Measurements from ENCODE around the gene LSM5. TPM values are rescaled to one million over a fixed set of nuclear protein-coding genes. Genes with fewer than 3 reads are reported as not detected.
A peak's percentile ranks its signal among the peaks of the same experiment; 100 is the strongest.

The LSM5 gene
- total RNA-seq, 1 experiment from 2014 or later: 108 TPM

DNA sequence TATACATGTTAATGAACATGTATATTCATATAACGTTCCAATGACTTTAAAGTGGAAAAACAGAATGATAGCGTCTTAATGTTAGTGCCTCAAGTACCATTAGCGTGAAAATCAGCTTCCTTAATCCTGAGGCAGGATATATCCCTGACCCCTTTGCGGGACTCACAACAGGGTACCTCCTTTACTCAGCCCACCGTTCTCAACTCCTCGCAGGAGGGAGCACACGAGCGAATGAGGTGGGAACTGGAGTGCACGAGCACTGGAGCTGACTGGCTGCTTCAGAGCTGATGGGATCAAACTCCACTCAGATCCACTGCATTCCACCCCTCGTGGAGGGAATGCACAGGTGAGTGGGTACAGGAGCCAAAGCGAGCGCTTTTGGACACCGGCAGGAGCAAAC lies 41.2 kb upstream of the LSM5 start:
- Histone ChIP-seq H3K9ac (ENCODE audit: extremely low read depth, insufficient read length, low read length) (no peak overlapping the region), H3K9me3 (ENCODE audit: control insufficient read depth, low read depth, low read length) (no peaks in the 10 kb centered on the region), H4K20me1 (ENCODE audit: control insufficient read depth, insufficient read depth, insufficient read length) (no peaks in the 10 kb centered on the region), H3K79me2 (ENCODE audit: insufficient read depth, low read length) (no peaks in the 10 kb centered on the region; the same call in 1 of the 2 replicates), H3K4me2 (ENCODE audit: insufficient read depth, insufficient read length, low read length) (no peak overlapping the region), H2BK5ac (ENCODE audit: insufficient read length, low read length) (no peak overlapping the region), H3K18ac (ENCODE audit: insufficient read length, low read depth, low read length) (no peak overlapping the region), H3K14ac (ENCODE audit: insufficient read depth, low read length) (no peak overlapping the region), H3T11ph (ENCODE audit: low read length) (no peak overlapping the region), H2BK12ac (ENCODE audit: insufficient read length, low read depth, low read length) (no peak overlapping the region), H4K8ac (replicated peaks; ENCODE audit: insufficient read length, low read depth, low read length) (no peak overlapping the region), H3K56ac (ENCODE audit: insufficient read length, low read depth, low read length) (no peak overlapping the region), H2AFZ (ENCODE audit: low read length) (no peak overlapping the region), H2BK20ac (ENCODE audit: low read depth, low read length, poor library complexity, severe bottlenecking) (no peak overlapping the region), H3K27me3 (ENCODE audit: insufficient read depth, low read length) (no peaks in the 10 kb centered on the region), H2AK5ac (ENCODE audit: insufficient read length, low read length) (no peak overlapping the region), H3K4ac (ENCODE audit: low read depth, low read length) (no peak overlapping the region), H3K23ac (ENCODE audit: insufficient read length, low read depth, low read length) (no peak overlapping the region), H4K91ac (ENCODE audit: insufficient read length, low read depth, low read length) (no peak overlapping the region), H3K4me1 (ENCODE audit: insufficient read depth, low read length) (peaks cover 12% of the 10 kb centered on the region; the same call in 1 of the 2 replicates), H4K5ac (ENCODE audit: insufficient read length, low read depth, low read length) (no peak overlapping the region), H3K23me2 (ENCODE audit: insufficient read length, low read depth, low read length, poor library complexity, severe bottlenecking) (no peaks in the 10 kb centered on the region), H2BK120ac (ENCODE audit: low read depth, low read length, poor library complexity, severe bottlenecking) (no peak overlapping the region), H2BK15ac (ENCODE audit: low read depth, low read length) (no peak overlapping the region), H3K27ac (ENCODE audit: insufficient read length, low read depth, low read length) (no peak overlapping the region), H3K79me1 (ENCODE audit: insufficient read depth, low read depth, low read length, poor library complexity, severe bottlenecking) (peaks cover 3% of the 10 kb centered on the region)
- no peak for DNase-seq
- Mint-ChIP-seq H3K9me3 (no peaks in the 10 kb centered on the region), H3K36me3 (ENCODE audit: insufficient read depth in 1 of 3, low read depth in 3 of 3) (peaks cover 0 to 1% (median 0%) of the 10 kb centered on the region in 3 experiments; a peak in 4 of 7 replicates), H3K27me3 (ENCODE audit: low read depth) (no peaks in the 10 kb centered on the region), H3K27ac (0 out of 7 replicates have a peak overlapping the region, but pooled peaks of 1 of the 3 experiments have one; percentile 34), H3K4me1 (peaks cover 29 to 38% of the 10 kb centered on the region in 2 experiments), H3K4me3 (no peak overlapping the region)
- WGBS (ENCODE audit: extremely low coverage, insufficient read length, low lambda C conversion rate): no CpG with 5 or more reads among the region's 13 CpGs
- TF ChIP-seq, protein P1, sequence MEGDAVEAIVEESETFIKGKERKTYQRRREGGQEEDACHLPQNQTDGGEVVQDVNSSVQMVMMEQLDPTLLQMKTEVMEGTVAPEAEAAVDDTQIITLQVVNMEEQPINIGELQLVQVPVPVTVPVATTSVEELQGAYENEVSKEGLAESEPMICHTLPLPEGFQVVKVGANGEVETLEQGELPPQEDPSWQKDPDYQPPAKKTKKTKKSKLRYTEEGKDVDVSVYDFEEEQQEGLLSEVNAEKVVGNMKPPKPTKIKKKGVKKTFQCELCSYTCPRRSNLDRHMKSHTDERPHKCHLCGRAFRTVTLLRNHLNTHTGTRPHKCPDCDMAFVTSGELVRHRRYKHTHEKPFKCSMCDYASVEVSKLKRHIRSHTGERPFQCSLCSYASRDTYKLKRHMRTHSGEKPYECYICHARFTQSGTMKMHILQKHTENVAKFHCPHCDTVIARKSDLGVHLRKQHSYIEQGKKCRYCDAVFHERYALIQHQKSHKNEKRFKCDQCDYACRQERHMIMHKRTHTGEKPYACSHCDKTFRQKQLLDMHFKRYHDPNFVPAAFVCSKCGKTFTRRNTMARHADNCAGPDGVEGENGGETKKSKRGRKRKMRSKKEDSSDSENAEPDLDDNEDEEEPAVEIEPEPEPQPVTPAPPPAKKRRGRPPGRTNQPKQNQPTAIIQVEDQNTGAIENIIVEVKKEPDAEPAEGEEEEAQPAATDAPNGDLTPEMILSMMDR (conservative IDR thresholded peaks at IDR 0.05): no peak

Data from H9 (cell line).